ENCODE measurements around the gene ZBTB20. TPM values are rescaled to one million over a fixed set of nuclear protein-coding genes. Genes with fewer than 3 reads are reported as not detected.

ZBTB20 gene
- total RNA-seq, 4 donors from 2014 or later = 69.9 to 112 (median 80.8) TPM

DNA sequence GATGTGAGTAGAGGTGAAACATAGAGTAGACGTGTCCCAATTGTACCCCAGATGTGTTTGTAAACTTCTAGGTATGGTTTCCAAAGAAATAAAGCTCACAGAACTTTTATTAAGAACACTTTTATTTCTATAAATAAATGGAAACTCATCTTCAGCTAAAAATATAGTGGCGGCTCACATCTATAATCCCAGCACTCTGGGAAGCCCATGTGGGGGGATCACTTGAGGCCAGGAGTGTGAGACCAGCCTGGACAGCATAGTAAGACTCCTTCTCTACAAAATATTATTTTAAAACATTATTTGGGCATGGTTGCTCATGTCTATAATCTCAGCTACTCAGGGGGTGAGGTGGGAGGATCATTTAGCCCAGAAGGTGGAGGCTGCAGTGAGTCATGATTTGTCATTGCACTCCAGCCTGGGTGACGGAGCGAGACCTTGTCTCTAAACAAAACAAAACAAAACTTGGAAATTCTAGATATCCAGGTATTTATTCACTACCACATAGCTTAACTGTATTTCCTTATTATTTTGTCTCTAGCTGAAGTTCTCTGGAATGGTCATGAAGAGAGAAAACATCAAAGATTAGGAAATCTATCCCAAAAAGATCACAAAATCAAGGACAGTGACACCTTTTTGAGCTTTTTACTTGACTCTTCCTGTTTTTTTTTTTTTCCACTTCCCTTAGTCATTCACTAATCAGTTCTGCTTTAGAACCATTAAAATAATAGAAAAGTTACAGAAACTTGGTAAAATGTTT is 595.1 kb downstream of the ZBTB20 start:
- Histone ChIP-seq H3K27ac (replicated peaks in 1 of 4) (no peak overlapping the region), H3K9me3 (no peaks in the 10 kb centered on the region), H3K4me3 (no peak overlapping the region), H3K4me1 (peaks cover 0 to 11% (median 0%) of the 10 kb centered on the region in 4 donors), H3K36me3 (no peaks in the 10 kb centered on the region), H3K27me3 (no peaks in the 10 kb centered on the region)
- intact Hi-C loops (cut with DNase I) = no loop called here
- TF ChIP-seq POLR2A (IDR thresholded peaks at IDR 0.05; ENCODE audit: low read depth) = no peak
- no peak for TF ChIP-seq POLR2AphosphoS5 (IDR thresholded peaks at IDR 0.05)
- TF ChIP-seq, protein P1, sequence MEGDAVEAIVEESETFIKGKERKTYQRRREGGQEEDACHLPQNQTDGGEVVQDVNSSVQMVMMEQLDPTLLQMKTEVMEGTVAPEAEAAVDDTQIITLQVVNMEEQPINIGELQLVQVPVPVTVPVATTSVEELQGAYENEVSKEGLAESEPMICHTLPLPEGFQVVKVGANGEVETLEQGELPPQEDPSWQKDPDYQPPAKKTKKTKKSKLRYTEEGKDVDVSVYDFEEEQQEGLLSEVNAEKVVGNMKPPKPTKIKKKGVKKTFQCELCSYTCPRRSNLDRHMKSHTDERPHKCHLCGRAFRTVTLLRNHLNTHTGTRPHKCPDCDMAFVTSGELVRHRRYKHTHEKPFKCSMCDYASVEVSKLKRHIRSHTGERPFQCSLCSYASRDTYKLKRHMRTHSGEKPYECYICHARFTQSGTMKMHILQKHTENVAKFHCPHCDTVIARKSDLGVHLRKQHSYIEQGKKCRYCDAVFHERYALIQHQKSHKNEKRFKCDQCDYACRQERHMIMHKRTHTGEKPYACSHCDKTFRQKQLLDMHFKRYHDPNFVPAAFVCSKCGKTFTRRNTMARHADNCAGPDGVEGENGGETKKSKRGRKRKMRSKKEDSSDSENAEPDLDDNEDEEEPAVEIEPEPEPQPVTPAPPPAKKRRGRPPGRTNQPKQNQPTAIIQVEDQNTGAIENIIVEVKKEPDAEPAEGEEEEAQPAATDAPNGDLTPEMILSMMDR (IDR thresholded peaks at IDR 0.05) = no peak
- TF ChIP-seq EP300 (IDR thresholded peaks at IDR 0.05) = no peak
- 84% methylated on average over 4 of the region's 4 CpGs for WGBS
- no peak for DNase-seq (ENCODE audit: extremely low spot score)

DNA sequence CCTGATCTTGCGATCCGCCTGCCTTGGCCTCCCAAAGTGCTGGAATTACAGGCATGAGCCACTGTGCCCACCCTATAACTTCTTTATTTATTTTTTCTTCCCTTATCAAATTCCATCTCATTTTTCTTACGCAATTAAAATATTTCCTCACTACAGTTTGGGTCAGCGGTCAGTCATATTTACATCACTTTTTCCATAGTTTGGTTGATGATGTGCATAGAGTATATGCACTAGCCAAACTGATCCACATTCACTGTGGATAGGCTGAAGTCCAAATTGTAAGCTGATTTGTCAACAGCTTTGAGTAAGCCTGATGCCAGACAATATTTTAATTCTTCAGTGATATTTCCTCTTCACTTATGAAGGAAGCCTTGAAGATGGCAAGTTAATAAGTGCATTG is 596.9 kb downstream of the ZBTB20 start:
- intact Hi-C loops (cut with DNase I) = no loop called here
- no peak for TF ChIP-seq POLR2AphosphoS5 (IDR thresholded peaks at IDR 0.05)
- TF ChIP-seq POLR2A (IDR thresholded peaks at IDR 0.05; ENCODE audit: low read depth) = no peak
- no peak for TF ChIP-seq EP300 (IDR thresholded peaks at IDR 0.05)
- TF ChIP-seq, protein P1 (IDR thresholded peaks at IDR 0.05) = no peak
- 95% methylated on average over 4 of the region's 4 CpGs for WGBS

DNA sequence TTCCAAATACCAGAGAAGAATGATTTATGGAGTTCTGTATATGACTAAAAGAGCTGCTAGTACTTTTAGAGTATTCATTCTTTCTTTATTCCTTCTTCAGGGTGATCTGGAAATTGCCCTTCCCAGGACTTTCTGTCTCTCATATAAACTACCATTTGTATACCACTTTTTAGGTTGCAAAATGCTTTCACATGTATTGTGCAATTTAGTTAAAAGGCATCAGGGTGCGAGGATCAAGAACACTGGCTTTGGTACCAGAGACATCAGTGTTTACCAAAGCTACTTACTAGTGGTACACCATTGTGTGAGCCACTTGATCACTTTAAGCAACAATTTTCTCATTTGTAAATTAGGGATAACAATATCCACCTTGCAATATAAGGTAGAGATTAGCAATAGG is 601.9 kb downstream of the ZBTB20 start:
- intact Hi-C loops (cut with DNase I) = no loop called here
- Histone ChIP-seq H3K36me3 (no peaks in the 10 kb centered on the region), H3K27ac (replicated peaks in 1 of 4) (no peak overlapping the region), H3K27me3 (no peaks in the 10 kb centered on the region), H3K4me3 (no peak overlapping the region), H3K4me1 (peaks cover 0 to 8% (median 3%) of the 10 kb centered on the region in 4 donors), H3K9me3 (no peaks in the 10 kb centered on the region)
- 95% methylated on average over 1 of the region's 1 CpG for WGBS
- DNase-seq (ENCODE audit: extremely low spot score) = no peak
- TF ChIP-seq POLR2AphosphoS5 (IDR thresholded peaks at IDR 0.05) (no peak), POLR2A (IDR thresholded peaks at IDR 0.05; ENCODE audit: low read depth) (no peak), EP300 (IDR thresholded peaks at IDR 0.05) (no peak)
- TF ChIP-seq, protein P1 (IDR thresholded peaks at IDR 0.05) = no peak

More for the DNA sequence above, 596.9 kb downstream of the ZBTB20 start:
- peaks cover 0 to 9% (median 4%) of the 10 kb centered on the region in 4 donors for H3K4me1 ChIP-seq
- H3K27me3 ChIP-seq = no peaks in the 10 kb centered on the region
- no peak overlapping the region for H3K4me3 ChIP-seq
- H3K27ac ChIP-seq (replicated peaks in 1 of 4) = no peak overlapping the region
- no peaks in the 10 kb centered on the region for H3K36me3 ChIP-seq
- no peak for DNase-seq (ENCODE audit: extremely low spot score)
- no peaks in the 10 kb centered on the region for H3K9me3 ChIP-seq

DNA sequence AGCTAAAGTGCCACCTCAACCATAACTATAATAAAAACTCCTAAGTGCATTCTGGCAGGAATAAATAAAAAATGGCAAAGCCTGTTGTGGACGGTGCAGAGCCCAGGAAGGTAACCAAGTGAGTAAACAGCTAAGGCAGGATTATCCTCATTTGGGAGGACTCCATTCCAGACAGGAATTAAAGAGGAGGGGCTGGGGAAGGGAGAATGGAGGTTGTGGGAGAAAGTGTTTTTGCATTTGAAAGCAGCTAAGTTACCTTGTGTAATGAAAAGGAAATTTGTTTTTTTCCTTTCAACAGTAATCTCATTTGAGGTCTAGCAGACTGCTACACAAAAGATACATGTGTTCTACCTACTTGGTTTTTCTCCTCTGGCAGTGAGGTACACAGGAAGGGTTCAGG is 604.7 kb downstream of the ZBTB20 start:
- no peak for DNase-seq (ENCODE audit: extremely low spot score)
- H3K4me1 ChIP-seq = peaks cover 0 to 8% (median 3%) of the 10 kb centered on the region in 4 donors
- H3K27me3 ChIP-seq = no peaks in the 10 kb centered on the region
- H3K4me3 ChIP-seq = no peak overlapping the region
- no peak for TF ChIP-seq EP300 (IDR thresholded peaks at IDR 0.05)
- TF ChIP-seq POLR2AphosphoS5 (IDR thresholded peaks at IDR 0.05) = no peak
- TF ChIP-seq POLR2A (IDR thresholded peaks at IDR 0.05; ENCODE audit: low read depth) = no peak
- TF ChIP-seq, protein P1 (IDR thresholded peaks at IDR 0.05) = no peak
- H3K9me3 ChIP-seq = no peaks in the 10 kb centered on the region
- 71% methylated on average over 1 of the region's 1 CpG for WGBS
- H3K27ac ChIP-seq (replicated peaks in 1 of 4) = no peak overlapping the region
- intact Hi-C loops (cut with DNase I) = no loop called here
- no peaks in the 10 kb centered on the region for H3K36me3 ChIP-seq

Measured in esophagus muscularis mucosa (tissue), 4 donors.